ENCODE data around the gene ADGRV1. TPM values are rescaled to one million over a fixed set of nuclear protein-coding genes. Genes with fewer than 3 reads are reported as not detected.

Gene ADGRV1
- total and polyA plus RNA-seq, 2 donors (not counting 3 experiments of a cell fraction or from before 2014, with no cell fraction given): 0.11 to 0.55 TPM

DNA sequence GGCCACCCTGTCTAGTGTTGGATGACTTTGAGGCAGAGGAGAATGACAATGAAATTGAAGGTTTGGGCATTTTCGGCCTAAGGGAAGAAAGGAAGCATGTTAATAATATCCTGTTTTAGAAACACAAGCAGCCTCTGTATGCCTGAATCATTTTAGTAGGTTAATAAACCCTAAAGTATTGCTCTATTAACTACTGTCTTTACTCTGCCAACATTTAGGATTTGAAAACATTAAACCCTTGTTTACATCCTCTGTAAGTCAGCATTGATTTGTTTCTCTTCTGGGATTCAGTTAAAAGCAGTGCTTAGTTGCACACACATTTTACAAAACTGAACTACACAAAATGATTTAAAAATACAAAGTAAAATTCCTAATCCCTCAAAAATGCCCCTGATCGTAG is 465.6 kb downstream of the ADGRV1 start:
- no peak overlapping the region for H3K4me3 ChIP-seq (replicated peaks in 1 of 3; ENCODE audit: insufficient read depth in 1 of 3, low read depth in 1 of 3, low read length in 3 of 3)
- intact Hi-C loops (cut with micrococcal nuclease): no loop called here
- H3K27me3 ChIP-seq (ENCODE audit: control insufficient read depth in 2 of 2, insufficient read depth in 2 of 2, low read length in 2 of 2): no peaks in the 10 kb centered on the region
- H3K4me1 ChIP-seq (ENCODE audit: control insufficient read depth, extremely low read depth, insufficient read depth, low read length): no peaks in the 10 kb centered on the region
- DNase-seq (ENCODE audit: low read depth, low spot score) (no peak), FAIRE-seq (no peak)
- no peak overlapping the region for H3K9ac ChIP-seq (replicated peaks; ENCODE audit: extremely low read depth, insufficient read depth, low read length)
- POLR2A ChIA-PET: no interaction called here
- TF ChIP-seq, protein P1, sequence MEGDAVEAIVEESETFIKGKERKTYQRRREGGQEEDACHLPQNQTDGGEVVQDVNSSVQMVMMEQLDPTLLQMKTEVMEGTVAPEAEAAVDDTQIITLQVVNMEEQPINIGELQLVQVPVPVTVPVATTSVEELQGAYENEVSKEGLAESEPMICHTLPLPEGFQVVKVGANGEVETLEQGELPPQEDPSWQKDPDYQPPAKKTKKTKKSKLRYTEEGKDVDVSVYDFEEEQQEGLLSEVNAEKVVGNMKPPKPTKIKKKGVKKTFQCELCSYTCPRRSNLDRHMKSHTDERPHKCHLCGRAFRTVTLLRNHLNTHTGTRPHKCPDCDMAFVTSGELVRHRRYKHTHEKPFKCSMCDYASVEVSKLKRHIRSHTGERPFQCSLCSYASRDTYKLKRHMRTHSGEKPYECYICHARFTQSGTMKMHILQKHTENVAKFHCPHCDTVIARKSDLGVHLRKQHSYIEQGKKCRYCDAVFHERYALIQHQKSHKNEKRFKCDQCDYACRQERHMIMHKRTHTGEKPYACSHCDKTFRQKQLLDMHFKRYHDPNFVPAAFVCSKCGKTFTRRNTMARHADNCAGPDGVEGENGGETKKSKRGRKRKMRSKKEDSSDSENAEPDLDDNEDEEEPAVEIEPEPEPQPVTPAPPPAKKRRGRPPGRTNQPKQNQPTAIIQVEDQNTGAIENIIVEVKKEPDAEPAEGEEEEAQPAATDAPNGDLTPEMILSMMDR (IDR thresholded peaks at IDR 0.05; ENCODE audit: extremely low read depth in 1 of 2, insufficient read depth in 1 of 2, low read depth in 1 of 2, low read length in 2 of 2): no peak
- TF ChIP-seq, protein P2, sequence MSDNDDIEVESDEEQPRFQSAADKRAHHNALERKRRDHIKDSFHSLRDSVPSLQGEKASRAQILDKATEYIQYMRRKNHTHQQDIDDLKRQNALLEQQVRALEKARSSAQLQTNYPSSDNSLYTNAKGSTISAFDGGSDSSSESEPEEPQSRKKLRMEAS (IDR thresholded peaks at IDR 0.05; ENCODE audit: insufficient read depth, insufficient read length): no peak
- TF ChIP-seq JUN (IDR thresholded peaks at IDR 0.05; ENCODE audit: borderline replicate concordance, insufficient read depth, insufficient read length, low read depth): no peak
- TF ChIP-seq MYC (IDR thresholded peaks at IDR 0.05; ENCODE audit: low read depth, low read length): no peak
- H3K27ac ChIP-seq (ENCODE audit: insufficient read depth, low read depth, low read length): no peak overlapping the region
- no peak overlapping the region for H3K4me2 ChIP-seq (ENCODE audit: insufficient read depth, low read length)
- no peaks in the 10 kb centered on the region for H3K9me3 ChIP-seq (replicated peaks; ENCODE audit: control insufficient read depth, insufficient read depth, low read length)
- dilution Hi-C loops (cut with MboI; ENCODE audit: extremely low pct_ligation_motif_present, low sequenced_read_pairs): no loop called here
- no peaks in the 10 kb centered on the region for H3K36me3 ChIP-seq (ENCODE audit: control insufficient read depth in 2 of 2, extremely low read depth in 1 of 2, insufficient read depth in 2 of 2, low read length in 2 of 2)
- H2AFZ ChIP-seq (ENCODE audit: low read depth, low read length): no peak overlapping the region
- BruUV-seq (replicated peaks): no TSS peak
- CTCF ChIA-PET: no interaction called here
- H3K79me2 ChIP-seq (ENCODE audit: control insufficient read depth, insufficient read depth, low read length): no peaks in the 10 kb centered on the region
- H4K20me1 ChIP-seq (replicated peaks; ENCODE audit: control insufficient read depth, extremely low read depth, insufficient read depth, low read length): no peaks in the 10 kb centered on the region
- no peaks in the 10 kb centered on the region for H3K9me1 ChIP-seq (replicated peaks; ENCODE audit: control insufficient read depth, extremely low read depth, insufficient read depth, low read length)

DNA sequence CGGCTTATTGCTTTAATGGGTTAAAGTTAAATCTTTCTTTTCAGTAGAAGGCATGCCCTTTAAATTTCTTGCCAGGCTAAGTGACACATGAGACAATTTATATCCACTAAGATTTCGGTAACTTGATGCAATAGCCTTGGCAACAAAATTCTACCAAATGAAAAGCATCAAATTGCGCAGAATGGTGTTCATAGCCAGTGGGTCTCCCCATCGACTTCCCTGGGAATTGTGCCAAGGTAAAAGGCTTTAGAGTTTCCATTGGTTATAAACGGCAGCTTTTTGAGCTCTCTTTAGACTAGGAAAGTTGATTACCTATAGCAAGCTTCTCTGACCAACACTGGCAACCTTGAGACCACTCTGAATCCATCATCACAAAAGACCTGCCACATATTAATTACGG is 466.1 kb downstream of the ADGRV1 start:
- Histone ChIP-seq H3K4me1 (ENCODE audit: control insufficient read depth, extremely low read depth, insufficient read depth, low read length) (no peaks in the 10 kb centered on the region), H3K9ac (replicated peaks; ENCODE audit: extremely low read depth, insufficient read depth, low read length) (no peak overlapping the region), H4K20me1 (replicated peaks; ENCODE audit: control insufficient read depth, extremely low read depth, insufficient read depth, low read length) (no peaks in the 10 kb centered on the region), H3K27ac (ENCODE audit: insufficient read depth, low read depth, low read length) (no peak overlapping the region), H3K4me2 (ENCODE audit: insufficient read depth, low read length) (no peak overlapping the region), H3K9me1 (replicated peaks; ENCODE audit: control insufficient read depth, extremely low read depth, insufficient read depth, low read length) (no peaks in the 10 kb centered on the region), H3K9me3 (replicated peaks; ENCODE audit: control insufficient read depth, insufficient read depth, low read length) (no peaks in the 10 kb centered on the region), H2AFZ (ENCODE audit: low read depth, low read length) (no peak overlapping the region), H3K4me3 (replicated peaks in 1 of 3; ENCODE audit: insufficient read depth in 1 of 3, low read depth in 1 of 3, low read length in 3 of 3) (no peak overlapping the region), H3K79me2 (ENCODE audit: control insufficient read depth, insufficient read depth, low read length) (no peaks in the 10 kb centered on the region), H3K36me3 (ENCODE audit: control insufficient read depth in 2 of 2, extremely low read depth in 1 of 2, insufficient read depth in 2 of 2, low read length in 2 of 2) (no peaks in the 10 kb centered on the region), H3K27me3 (ENCODE audit: control insufficient read depth in 2 of 2, insufficient read depth in 2 of 2, low read length in 2 of 2) (no peaks in the 10 kb centered on the region)
- FAIRE-seq (no peak), DNase-seq (ENCODE audit: low read depth, low spot score) (no peak)
- TF ChIP-seq FOS (IDR thresholded peaks at IDR 0.05; ENCODE audit: borderline replicate concordance, insufficient read depth, low read length) (no peak), POLR2AphosphoS5 (IDR thresholded peaks at IDR 0.05; ENCODE audit: insufficient read depth, low read depth, low read length) (no peak), JUN (IDR thresholded peaks at IDR 0.05; ENCODE audit: borderline replicate concordance, insufficient read depth, insufficient read length, low read depth) (no peak), POLR2A (IDR thresholded peaks at IDR 0.05; ENCODE audit: low read depth, low read length) (no peak)
- CTCF ChIA-PET: no interaction called here
- BruUV-seq (replicated peaks): no TSS peak
- intact Hi-C loops (cut with micrococcal nuclease): no loop called here
- dilution Hi-C loops (cut with MboI; ENCODE audit: extremely low pct_ligation_motif_present, low sequenced_read_pairs): no loop called here
- POLR2A ChIA-PET: no interaction called here
